GM19099 (cell line): ENCODE results near the gene PEDS1.

Source experiments
- POLR2A ChIP-seq: IDR thresholded peaks from 3 replicates; pipeline ENCODE4 v1.6.1; 2011; ENCODE audit warnings: low read depth; ENCODE audit not compliant: insufficient read length; ENCODE audit errors: extremely low read depth

Gene PEDS1

GRCh38 chr20:50129662-50130355 is 23.7 kb downstream of the PEDS1 start:
- TF ChIP-seq POLR2A: no peak

GRCh38 chr20:50128520-50128905 is 25.0 kb downstream of the PEDS1 start:
- no peak for TF ChIP-seq POLR2A

- TF ChIP-seq POLR2A: no peak
These were observed 25.7 kb downstream of the PEDS1 start for GRCh38 chr20:50127587-50128519.

GRCh38 chr20:50126662-50127061 is 26.9 kb downstream of the PEDS1 start:
- TF ChIP-seq POLR2A: no peak

- no peak for TF ChIP-seq POLR2A
These were observed 28.2 kb downstream of the PEDS1 start for GRCh38 chr20:50125279-50125678.

GRCh38 chr20:50124496-50124895 is 29.0 kb downstream of the PEDS1 start:
- no peak for TF ChIP-seq POLR2A

- no peak for TF ChIP-seq POLR2A
These were observed 30.1 kb downstream of the PEDS1 start for GRCh38 chr20:50123418-50123817.

GRCh38 chr20:50122763-50123162 is 30.8 kb downstream of the PEDS1 start:
- TF ChIP-seq POLR2A: no peak

- TF ChIP-seq POLR2A: no peak
These were observed 31.7 kb downstream of the PEDS1 start for GRCh38 chr20:50121858-50122271.

GRCh38 chr20:50120935-50121693 is 32.4 kb downstream of the PEDS1 start:
- no peak for TF ChIP-seq POLR2A

GRCh38 chr20:50118203-50118602 is 35.3 kb downstream of the PEDS1 start:
- no peak for TF ChIP-seq POLR2A

- no peak for TF ChIP-seq POLR2A
These were observed 37.0 kb downstream of the PEDS1 start for GRCh38 chr20:50116368-50116999.

- peak; percentile 85 for TF ChIP-seq POLR2A
These were observed 37.7 kb downstream of the PEDS1 start for GRCh38 chr20:50115591-50116367.

GRCh38 chr20:50115041-50115512 is 38.4 kb downstream of the PEDS1 start:
- TF ChIP-seq POLR2A: no peak
